Measurements from ENCODE around the gene GOSR1.

Gene GOSR1

DNA sequence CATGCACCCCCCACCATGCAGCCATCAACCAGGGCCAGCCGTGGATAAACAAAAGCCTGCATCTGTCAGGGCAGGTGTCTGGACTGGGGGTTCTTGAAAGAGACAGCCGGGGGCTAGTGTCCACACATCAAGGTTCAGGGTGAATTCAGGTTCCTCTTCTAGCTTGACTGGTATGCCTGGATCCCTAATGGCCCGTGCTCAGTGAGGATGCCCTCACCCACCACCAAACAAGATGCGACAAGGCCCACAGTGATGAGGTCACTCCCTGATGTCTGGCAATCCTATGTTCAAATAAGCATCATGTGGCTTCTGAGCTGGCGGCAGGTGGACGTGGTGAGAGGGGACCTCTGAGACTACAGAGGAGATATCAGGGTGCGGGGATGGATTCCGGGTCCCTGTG is 64.6 kb downstream of the GOSR1 start:
- Histone ChIP-seq H3K9me2 (replicated peaks; ENCODE audit: insufficient read depth, low read length) (no peaks in the 10 kb centered on the region), H3K9me3 (replicated peaks; ENCODE audit: insufficient read depth, low read length) (no peaks in the 10 kb centered on the region), H3K4me1 (ENCODE audit: low read length) (no peaks in the 10 kb centered on the region), H3K79me2 (ENCODE audit: low read length) (no peaks in the 10 kb centered on the region), H3K4me2 (ENCODE audit: low read depth, low read length) (no peak overlapping the region), H3K36me3 (replicated peaks; ENCODE audit: insufficient read depth, low read length) (no peaks in the 10 kb centered on the region), H3K27me3 (replicated peaks; ENCODE audit: insufficient read depth, low read length) (no peaks in the 10 kb centered on the region), H2AFZ (ENCODE audit: low read length) (no peak overlapping the region), H3K4me3 (ENCODE audit: low read length) (no peak overlapping the region), H3K27ac (ENCODE audit: low read length) (no peak overlapping the region), H3F3A (ENCODE audit: insufficient read depth, low read length) (no peaks in the 10 kb centered on the region), H4K20me1 (ENCODE audit: insufficient read depth, low read length) (no peaks in the 10 kb centered on the region), H3K9ac (ENCODE audit: low read length) (no peak overlapping the region)
- no peak for DNase-seq
- TF ChIP-seq EZH2 (optimal IDR thresholded peaks at IDR 0.05; ENCODE audit: low read depth, low read length) (no peak), EZH2phosphoT487 (IDR thresholded peaks at IDR 0.05; ENCODE audit: low read length) (no peak)
- TF ChIP-seq, protein P1, sequence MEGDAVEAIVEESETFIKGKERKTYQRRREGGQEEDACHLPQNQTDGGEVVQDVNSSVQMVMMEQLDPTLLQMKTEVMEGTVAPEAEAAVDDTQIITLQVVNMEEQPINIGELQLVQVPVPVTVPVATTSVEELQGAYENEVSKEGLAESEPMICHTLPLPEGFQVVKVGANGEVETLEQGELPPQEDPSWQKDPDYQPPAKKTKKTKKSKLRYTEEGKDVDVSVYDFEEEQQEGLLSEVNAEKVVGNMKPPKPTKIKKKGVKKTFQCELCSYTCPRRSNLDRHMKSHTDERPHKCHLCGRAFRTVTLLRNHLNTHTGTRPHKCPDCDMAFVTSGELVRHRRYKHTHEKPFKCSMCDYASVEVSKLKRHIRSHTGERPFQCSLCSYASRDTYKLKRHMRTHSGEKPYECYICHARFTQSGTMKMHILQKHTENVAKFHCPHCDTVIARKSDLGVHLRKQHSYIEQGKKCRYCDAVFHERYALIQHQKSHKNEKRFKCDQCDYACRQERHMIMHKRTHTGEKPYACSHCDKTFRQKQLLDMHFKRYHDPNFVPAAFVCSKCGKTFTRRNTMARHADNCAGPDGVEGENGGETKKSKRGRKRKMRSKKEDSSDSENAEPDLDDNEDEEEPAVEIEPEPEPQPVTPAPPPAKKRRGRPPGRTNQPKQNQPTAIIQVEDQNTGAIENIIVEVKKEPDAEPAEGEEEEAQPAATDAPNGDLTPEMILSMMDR (IDR thresholded peaks at IDR 0.05; ENCODE audit: low read length) = no peak

DNA sequence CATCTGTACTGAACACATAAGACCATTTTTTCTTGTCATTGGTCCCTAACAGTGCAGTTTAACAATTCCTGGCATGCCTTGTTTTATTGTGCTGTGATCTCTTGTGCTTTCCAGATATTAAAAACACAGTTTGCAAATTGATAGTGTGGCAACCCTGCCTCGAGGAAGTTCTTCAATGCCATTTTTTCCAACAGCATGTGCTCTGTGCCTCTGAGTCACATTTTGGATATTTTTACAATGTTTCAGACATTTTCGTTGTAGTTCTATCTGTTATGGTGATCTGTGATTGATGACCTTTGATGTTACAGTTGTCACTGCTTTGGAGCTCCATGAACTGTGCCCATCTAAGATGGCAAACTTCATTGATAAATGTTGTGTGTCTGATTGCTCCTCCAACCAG is 66.2 kb downstream of the GOSR1 start:
- Histone ChIP-seq H3K4me2 (ENCODE audit: low read depth, low read length) (no peak overlapping the region), H3K36me3 (replicated peaks; ENCODE audit: insufficient read depth, low read length) (no peaks in the 10 kb centered on the region), H3K4me3 (ENCODE audit: low read length) (no peak overlapping the region), H3K27ac (ENCODE audit: low read length) (no peak overlapping the region), H3F3A (ENCODE audit: insufficient read depth, low read length) (no peaks in the 10 kb centered on the region), H4K20me1 (ENCODE audit: insufficient read depth, low read length) (no peaks in the 10 kb centered on the region), H3K27me3 (replicated peaks; ENCODE audit: insufficient read depth, low read length) (no peaks in the 10 kb centered on the region), H3K9me2 (replicated peaks; ENCODE audit: insufficient read depth, low read length) (no peaks in the 10 kb centered on the region), H3K9ac (ENCODE audit: low read length) (no peak overlapping the region), H3K79me2 (ENCODE audit: low read length) (no peaks in the 10 kb centered on the region), H2AFZ (ENCODE audit: low read length) (no peak overlapping the region), H3K9me3 (replicated peaks; ENCODE audit: insufficient read depth, low read length) (no peaks in the 10 kb centered on the region), H3K4me1 (ENCODE audit: low read length) (no peaks in the 10 kb centered on the region)
- TF ChIP-seq EZH2 (optimal IDR thresholded peaks at IDR 0.05; ENCODE audit: low read depth, low read length) = no peak
- TF ChIP-seq, protein P1 (IDR thresholded peaks at IDR 0.05; ENCODE audit: low read length) = no peak
- DNase-seq = no peak

DNA sequence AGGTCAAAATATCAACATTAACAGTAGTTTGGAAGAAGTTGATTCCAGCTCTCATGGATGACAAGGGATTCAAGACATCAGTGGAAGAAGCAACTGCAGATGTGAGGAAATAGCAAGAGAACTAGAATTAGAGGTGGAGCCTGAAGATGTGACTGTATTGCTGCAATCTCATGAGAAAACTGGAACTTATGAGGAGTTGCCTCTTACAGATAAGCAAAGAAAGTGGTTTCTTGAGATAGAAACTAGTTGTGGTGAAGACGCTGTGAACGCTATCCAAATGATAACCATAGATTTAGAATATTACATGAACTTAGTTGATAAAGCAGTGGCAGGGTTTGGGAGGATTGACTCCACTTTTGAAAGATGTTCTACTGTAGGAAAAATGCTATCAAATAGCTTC is 67.8 kb downstream of the GOSR1 start:
- no peaks in the 10 kb centered on the region for H3K36me3 ChIP-seq (replicated peaks; ENCODE audit: insufficient read depth, low read length)
- no peaks in the 10 kb centered on the region for H4K20me1 ChIP-seq (ENCODE audit: insufficient read depth, low read length)
- no peaks in the 10 kb centered on the region for H3F3A ChIP-seq (ENCODE audit: insufficient read depth, low read length)
- no peak overlapping the region for H3K4me3 ChIP-seq (ENCODE audit: low read length)
- H3K4me2 ChIP-seq (ENCODE audit: low read depth, low read length) = no peak overlapping the region
- no peaks in the 10 kb centered on the region for H3K4me1 ChIP-seq (ENCODE audit: low read length)
- no peak overlapping the region for H3K9ac ChIP-seq (ENCODE audit: low read length)
- TF ChIP-seq EZH2phosphoT487 (IDR thresholded peaks at IDR 0.05; ENCODE audit: low read length) = no peak
- TF ChIP-seq, protein P1 (IDR thresholded peaks at IDR 0.05; ENCODE audit: low read length) = no peak
- no peak for TF ChIP-seq EZH2 (optimal IDR thresholded peaks at IDR 0.05; ENCODE audit: low read depth, low read length)
- H2AFZ ChIP-seq (ENCODE audit: low read length) = no peak overlapping the region
- DNase-seq = no peak
- no peaks in the 10 kb centered on the region for H3K9me2 ChIP-seq (replicated peaks; ENCODE audit: insufficient read depth, low read length)
- no peaks in the 10 kb centered on the region for H3K79me2 ChIP-seq (ENCODE audit: low read length)
- no peak overlapping the region for H3K27ac ChIP-seq (ENCODE audit: low read length)
- no peaks in the 10 kb centered on the region for H3K9me3 ChIP-seq (replicated peaks; ENCODE audit: insufficient read depth, low read length)
- no peaks in the 10 kb centered on the region for H3K27me3 ChIP-seq (replicated peaks; ENCODE audit: insufficient read depth, low read length)
